ENCODE measurements around the gene OR2W3. TPM values are rescaled to one million over a fixed set of nuclear protein-coding genes. Genes with fewer than 3 reads are reported as not detected.

OR2W3 gene
- total RNA-seq, 1 experiment from 2014 or later, result not detected

GRCh38 chr1:247883346-247883745 is 12.0 kb upstream of the OR2W3 start:
- H3K79me1 ChIP-seq (ENCODE audit: insufficient read depth, low read depth, low read length, poor library complexity, severe bottlenecking), result no peaks in the 10 kb centered on the region
- no peaks in the 10 kb centered on the region for H3K79me2 ChIP-seq (ENCODE audit: insufficient read depth, low read length)
- H3K56ac ChIP-seq (ENCODE audit: insufficient read length, low read depth, low read length), result no peak overlapping the region
- no peak overlapping the region for H4K5ac ChIP-seq (ENCODE audit: insufficient read length, low read depth, low read length)
- H3K9me3 Mint-ChIP-seq, result peaks cover 46 to 54% of the 10 kb centered on the region in 2 experiments
- H3K18ac ChIP-seq (ENCODE audit: insufficient read length, low read depth, low read length), result no peak overlapping the region
- no peak overlapping the region for H2BK20ac ChIP-seq (ENCODE audit: low read depth, low read length, poor library complexity, severe bottlenecking)
- H3K4me1 Mint-ChIP-seq, result peaks cover 0 to 3% of the 10 kb centered on the region in 2 experiments; a peak in 2 of 4 replicates
- no peaks in the 10 kb centered on the region for H3K23me2 ChIP-seq (ENCODE audit: insufficient read length, low read depth, low read length, poor library complexity, severe bottlenecking)
- H3K9me3 ChIP-seq (ENCODE audit: control insufficient read depth, low read depth, low read length), result peaks cover 7% of the 10 kb centered on the region
- H3K4me3 Mint-ChIP-seq, result no peak overlapping the region
- H2AK5ac ChIP-seq (ENCODE audit: insufficient read length, low read length), result no peak overlapping the region
- H3K4ac ChIP-seq (ENCODE audit: low read depth, low read length), result no peak overlapping the region
- no peak overlapping the region for H3K23ac ChIP-seq (ENCODE audit: insufficient read length, low read depth, low read length)
- no peak overlapping the region for H4K91ac ChIP-seq (ENCODE audit: insufficient read length, low read depth, low read length)
- H3T11ph ChIP-seq (ENCODE audit: low read length), result no peak overlapping the region
- H3K27me3 ChIP-seq (ENCODE audit: insufficient read depth, low read length), result no peaks in the 10 kb centered on the region
- H3K4me2 ChIP-seq (ENCODE audit: insufficient read depth, insufficient read length, low read length), result no peak overlapping the region
- WGBS (ENCODE audit: extremely low coverage, insufficient read length, low lambda C conversion rate), result no CpG with 5 or more reads among the region's 9 CpGs
- H3K27me3 Mint-ChIP-seq (ENCODE audit: low read depth), result no peaks in the 10 kb centered on the region
- no peak for DNase-seq
- no peak overlapping the region for H2BK120ac ChIP-seq (ENCODE audit: low read depth, low read length, poor library complexity, severe bottlenecking)
- TF ChIP-seq, protein P1, sequence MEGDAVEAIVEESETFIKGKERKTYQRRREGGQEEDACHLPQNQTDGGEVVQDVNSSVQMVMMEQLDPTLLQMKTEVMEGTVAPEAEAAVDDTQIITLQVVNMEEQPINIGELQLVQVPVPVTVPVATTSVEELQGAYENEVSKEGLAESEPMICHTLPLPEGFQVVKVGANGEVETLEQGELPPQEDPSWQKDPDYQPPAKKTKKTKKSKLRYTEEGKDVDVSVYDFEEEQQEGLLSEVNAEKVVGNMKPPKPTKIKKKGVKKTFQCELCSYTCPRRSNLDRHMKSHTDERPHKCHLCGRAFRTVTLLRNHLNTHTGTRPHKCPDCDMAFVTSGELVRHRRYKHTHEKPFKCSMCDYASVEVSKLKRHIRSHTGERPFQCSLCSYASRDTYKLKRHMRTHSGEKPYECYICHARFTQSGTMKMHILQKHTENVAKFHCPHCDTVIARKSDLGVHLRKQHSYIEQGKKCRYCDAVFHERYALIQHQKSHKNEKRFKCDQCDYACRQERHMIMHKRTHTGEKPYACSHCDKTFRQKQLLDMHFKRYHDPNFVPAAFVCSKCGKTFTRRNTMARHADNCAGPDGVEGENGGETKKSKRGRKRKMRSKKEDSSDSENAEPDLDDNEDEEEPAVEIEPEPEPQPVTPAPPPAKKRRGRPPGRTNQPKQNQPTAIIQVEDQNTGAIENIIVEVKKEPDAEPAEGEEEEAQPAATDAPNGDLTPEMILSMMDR (conservative IDR thresholded peaks at IDR 0.05), result no peak
- no peaks in the 10 kb centered on the region for H4K20me1 ChIP-seq (ENCODE audit: control insufficient read depth, insufficient read depth, insufficient read length)
- H4K8ac ChIP-seq (replicated peaks; ENCODE audit: insufficient read length, low read depth, low read length), result no peak overlapping the region
- H3K36me3 Mint-ChIP-seq (ENCODE audit: insufficient read depth in 1 of 3, low read depth in 3 of 3), result peaks cover 0 to 5% (median 0%) of the 10 kb centered on the region in 3 experiments; a peak in 3 of 7 replicates
- no peaks in the 10 kb centered on the region for H3K4me1 ChIP-seq (ENCODE audit: insufficient read depth, low read length)
- H3K27ac ChIP-seq (ENCODE audit: insufficient read length, low read depth, low read length), result no peak overlapping the region
- H2BK15ac ChIP-seq (ENCODE audit: low read depth, low read length), result no peak overlapping the region
- no peak overlapping the region for H3K27ac Mint-ChIP-seq
- no peak overlapping the region for H2BK5ac ChIP-seq (ENCODE audit: insufficient read length, low read length)
- H2BK12ac ChIP-seq (ENCODE audit: insufficient read length, low read depth, low read length), result no peak overlapping the region
- H2AFZ ChIP-seq (ENCODE audit: low read length), result no peak overlapping the region
- no peak overlapping the region for H3K14ac ChIP-seq (ENCODE audit: insufficient read depth, low read length)
- H3K9ac ChIP-seq (ENCODE audit: extremely low read depth, insufficient read length, low read length), result no peak overlapping the region

Measured in H9 (cell line).